HG03108 (cell line): ENCODE results near the gene DNASE1L1.
"Not testable (repeated sequence)": the region's sequence is repeated elsewhere in the genome, so short reads cannot be mapped to it uniquely, and the experiment has no call there.

Experiments
- ATAC-seq: cut with Tn5 transposase; IDR thresholded peaks from one replicate; pipeline ENCODE4 v1.9.1; 2021; ENCODE audit warnings: moderate library complexity; ENCODE audit not compliant: unreplicated experiment

The DNASE1L1 gene

GRCh38 chrX:154408659-154409221, 314 bp downstream of the DNASE1L1 start:
- ATAC-seq, result no peak

- ATAC-seq, result no peak
Measured at GRCh38 chrX:154404625-154405192, 4.3 kb downstream of the DNASE1L1 start.

GRCh38 chrX:154403858-154404257, 5.2 kb downstream of the DNASE1L1 start:
- no peak for ATAC-seq

GRCh38 chrX:154403192-154403591, 5.9 kb downstream of the DNASE1L1 start:
- ATAC-seq, result no peak

GRCh38 chrX:154402622-154403127, 6.4 kb downstream of the DNASE1L1 start:
- no peak for ATAC-seq

GRCh38 chrX:154401918-154402621, 7.0 kb downstream of the DNASE1L1 start:
- no peak for ATAC-seq

GRCh38 chrX:154401045-154401799, 7.8 kb downstream of the DNASE1L1 start:
- ATAC-seq, result no peak

GRCh38 chrX:154400369-154400817, 8.7 kb downstream of the DNASE1L1 start:
- not testable (repeated sequence) for ATAC-seq

GRCh38 chrX:154399527-154400368, 9.3 kb downstream of the DNASE1L1 start:
- ATAC-seq, result no peak

- ATAC-seq, result no peak
Measured at GRCh38 chrX:154398668-154399526, 10.2 kb downstream of the DNASE1L1 start.

GRCh38 chrX:154397888-154398667, 11.0 kb downstream of the DNASE1L1 start, which contains the start of gene RPL10:
TSS of gene RPL10 (plus strand) at chrX:154398377. CDS start at chrX:154398520, 143 bp downstream.
- ATAC-seq, result peak; percentile 86

GRCh38 chrX:154396973-154397887, 11.8 kb downstream of the DNASE1L1 start:
- peak; percentile 36 for ATAC-seq

- not testable (repeated sequence) for ATAC-seq
Measured at GRCh38 chrX:154396363-154396762, 12.7 kb downstream of the DNASE1L1 start.

GRCh38 chrX:154389812-154390747, 19.0 kb downstream of the DNASE1L1 start:
- peak; percentile 65 for ATAC-seq

- ATAC-seq, result not testable (repeated sequence)
Measured at GRCh38 chrX:154388649-154389048, 20.4 kb downstream of the DNASE1L1 start.

GRCh38 chrX:154388094-154388493, 21.0 kb downstream of the DNASE1L1 start:
- not testable (repeated sequence) for ATAC-seq
